SU-DHL-6 (cell line): ENCODE results near the gene CRYBB1.

ENCODE experiments used
- H2AFZ ChIP-seq: fragments of 200-600 bp; sonication (generic); 2 replicates; pipeline ENCODE4 v1.6.1; 2014; ENCODE audit warnings: low read depth, mild to moderate bottlenecking, moderate library complexity, mixed read lengths, antibody characterized with exemption, low read length; ENCODE audit not compliant: severe bottlenecking
- H3F3A ChIP-seq: fragments of 200-600 bp; shearing (Covaris generic); 2 replicates; pipeline ENCODE4 v1.6.0; 2016; ENCODE audit warnings: antibody characterized with exemption, mild to moderate bottlenecking; ENCODE audit not compliant: insufficient read depth
- H3K27ac ChIP-seq: fragments of 200-600 bp; sonication (generic); 2 replicates; pipeline ENCODE4 v1.5.1; 2016; ENCODE audit warnings: low read depth, mild to moderate bottlenecking, low read length, moderate library complexity, mixed read lengths
- H3K27me3 ChIP-seq: fragments of 200-600 bp; sonication (generic), shearing (Covaris generic); 2 replicates; pipeline ENCODE4 v1.6.0; 2014; ENCODE audit warnings: mild to moderate bottlenecking, low read length
- H3K36me3 ChIP-seq: fragments of 200-600 bp; sonication (generic); 2 replicates; pipeline ENCODE4 v1.6.1; 2014; ENCODE audit warnings: mild to moderate bottlenecking, low read length, mixed read lengths
- H3K4me2 ChIP-seq: fragments of 300-600, 200-600 bp; shearing (Covaris generic), sonication (generic); 2 replicates; pipeline ENCODE4 v1.6.0; 2014; ENCODE audit warnings: low read length, low read depth, mild to moderate bottlenecking; ENCODE audit not compliant: poor library complexity, severe bottlenecking
- H3K4me3 ChIP-seq: fragments of 200-600 bp; sonication (generic); 2 replicates; pipeline ENCODE4 v1.5.1; 2014; ENCODE audit warnings: antibody characterized with exemption, low read length, mild to moderate bottlenecking, mixed read lengths; ENCODE audit not compliant: insufficient read depth, poor library complexity, severe bottlenecking
- H3K79me2 ChIP-seq: fragments of 200-600 bp; sonication (generic); 2 replicates; pipeline ENCODE4 v1.6.1; 2014; ENCODE audit warnings: mild to moderate bottlenecking, low read length, moderate library complexity; ENCODE audit not compliant: insufficient read depth
- H3K9ac ChIP-seq: fragments of 200-600 bp; sonication (generic); 2 replicates; pipeline ENCODE4 v1.7.0; 2014; ENCODE audit warnings: mild to moderate bottlenecking, low read length
- H3K9me2 ChIP-seq: fragments of 200-600 bp; sonication (generic); replicated peaks from 2 replicates; pipeline ENCODE4 v1.6.1; 2014; ENCODE audit warnings: low read length; ENCODE audit not compliant: insufficient read depth
- H3K9me3 ChIP-seq: fragments of 200-600 bp; sonication (generic); 2 replicates; pipeline ENCODE4 v1.6.1; 2014; ENCODE audit warnings: low read length, mixed read lengths; ENCODE audit not compliant: insufficient read depth
- H4K20me1 ChIP-seq: fragments of 200-600 bp; sonication (generic); 2 replicates; pipeline ENCODE4 v1.6.1; 2014; ENCODE audit warnings: low read depth, mild to moderate bottlenecking, antibody characterized with exemption, low read length, moderate library complexity, mixed read lengths
- CTCF ChIP-seq: fragments of 200-600 bp; sonication (generic); IDR thresholded peaks from one replicate; pipeline ENCODE4 v1.5.1; 2017; ENCODE audit warnings: antibody characterized with exemption, mild to moderate bottlenecking, low read length, moderate library complexity; ENCODE audit not compliant: insufficient read depth, poor library complexity, severe bottlenecking
- EZH2phosphoT487 ChIP-seq: fragments of 200-600 bp; sonication (generic), shearing (Covaris generic); conservative IDR thresholded peaks from 2 replicates; pipeline ENCODE4 v1.6.1; 2018; ENCODE audit warnings: mild to moderate bottlenecking, antibody characterized with exemption, low read length, moderate library complexity, mixed read lengths

CRYBB1 gene

DNA sequence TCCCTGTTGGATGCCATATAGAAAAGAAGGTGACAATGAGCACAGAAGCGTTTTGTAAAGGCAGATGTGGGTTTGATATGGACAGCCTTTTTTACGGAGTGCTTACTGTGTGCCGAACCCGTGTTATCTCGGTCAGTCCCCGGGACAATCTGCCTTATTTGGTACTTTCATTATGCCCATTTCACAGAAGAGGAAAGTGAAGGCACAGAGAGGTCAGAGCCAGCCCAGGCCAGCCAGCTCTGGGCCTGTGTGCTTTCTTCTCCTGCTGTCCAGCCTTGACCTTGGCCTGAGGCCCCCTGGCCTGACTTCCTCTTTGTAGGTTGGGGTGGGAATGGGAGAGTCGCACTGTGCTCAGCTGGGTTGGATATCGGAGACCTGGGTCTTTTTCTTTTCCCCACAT, 628 bp upstream of the CRYBB1 start:
- Histone ChIP-seq H2AFZ (no peak overlapping the region), H3K9ac (no peak overlapping the region), H3K4me3 (no peak overlapping the region), H4K20me1 (no peaks in the 10 kb centered on the region), H3K27ac (no peak overlapping the region), H3K9me2 (no peaks in the 10 kb centered on the region), H3K27me3 (no peaks in the 10 kb centered on the region), H3K79me2 (no peaks in the 10 kb centered on the region), H3F3A (no peaks in the 10 kb centered on the region), H3K4me2 (no peak overlapping the region), H3K9me3 (no peaks in the 10 kb centered on the region), H3K36me3 (no peaks in the 10 kb centered on the region)
- TF ChIP-seq CTCF (no peak), EZH2phosphoT487 (no peak)

DNA sequence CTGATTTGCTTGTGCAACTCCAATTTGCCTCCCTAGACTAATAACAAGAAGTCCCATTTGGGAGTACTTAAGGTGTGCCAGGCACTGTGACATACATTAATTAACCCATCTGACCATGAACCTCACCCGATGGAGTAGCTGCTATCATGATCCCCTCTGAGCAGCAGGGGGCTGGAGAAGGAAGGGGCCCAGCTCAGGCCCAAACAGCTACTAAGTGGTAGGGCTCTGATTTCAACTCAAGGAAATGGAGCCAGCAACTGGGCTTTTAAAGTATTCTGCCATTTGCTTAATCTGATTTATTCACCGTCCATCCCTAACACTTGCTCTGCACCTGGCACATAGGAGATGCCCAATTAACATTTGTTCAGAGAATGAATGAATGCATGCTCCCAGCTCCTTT, 1.2 kb downstream of the CRYBB1 start:
- Histone ChIP-seq H3K36me3 (no peaks in the 10 kb centered on the region), H2AFZ (no peak overlapping the region), H3K79me2 (no peaks in the 10 kb centered on the region), H3K9me3 (no peaks in the 10 kb centered on the region), H3K27me3 (no peaks in the 10 kb centered on the region), H3F3A (no peaks in the 10 kb centered on the region), H3K27ac (no peak overlapping the region), H3K4me3 (no peak overlapping the region), H3K9ac (no peak overlapping the region), H3K9me2 (no peaks in the 10 kb centered on the region), H3K4me2 (no peak overlapping the region), H4K20me1 (no peaks in the 10 kb centered on the region)
- TF ChIP-seq CTCF (no peak), EZH2phosphoT487 (no peak)

GRCh38 chr22:26615830-26616435, 1.9 kb downstream of the CRYBB1 start:
- Histone ChIP-seq H2AFZ (no peak overlapping the region), H3K27me3 (no peaks in the 10 kb centered on the region), H3K36me3 (no peaks in the 10 kb centered on the region), H4K20me1 (no peaks in the 10 kb centered on the region), H3K4me2 (no peak overlapping the region), H3K79me2 (no peaks in the 10 kb centered on the region), H3K9ac (no peak overlapping the region), H3K9me3 (no peaks in the 10 kb centered on the region), H3K9me2 (no peaks in the 10 kb centered on the region), H3K27ac (no peak overlapping the region), H3K4me3 (no peak overlapping the region), H3F3A (no peaks in the 10 kb centered on the region)
- TF ChIP-seq EZH2phosphoT487 (no peak), CTCF (no peak)
